NCI-H2081 treated with DMSO at 0.1 percent for 48 hours (cell line): Measurements from ENCODE around the gene NSUN7.

ENCODE experiments used
- DNase-seq: peaks from one replicate; lab custom pipeline; 2025; lab: John Stamatoyannopoulos, UW

Gene NSUN7

GRCh38 chr4:40845154-40845835 lies 95.5 kb downstream of the NSUN7 start:
- no peak for DNase-seq

DNA sequence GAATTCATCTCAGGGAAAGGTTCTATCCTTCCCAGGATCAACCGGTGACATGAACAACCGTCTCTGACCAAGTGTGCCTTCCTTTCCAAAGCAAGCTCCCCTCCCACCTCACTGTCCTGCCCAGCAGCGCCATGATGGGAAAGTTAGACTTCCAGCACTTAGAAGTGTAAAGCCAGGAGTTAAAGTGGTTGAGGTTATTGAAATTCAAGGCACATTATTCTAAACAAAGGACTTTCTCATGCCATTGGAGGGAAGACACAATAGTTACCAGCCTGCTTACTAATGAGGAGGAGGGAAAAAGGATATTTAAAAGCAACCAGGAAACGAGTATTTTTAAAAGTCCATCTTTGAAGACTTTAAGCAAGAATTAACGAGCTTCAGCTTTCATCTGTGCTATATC lies 96.8 kb downstream of the NSUN7 start:
- no peak for DNase-seq

DNA sequence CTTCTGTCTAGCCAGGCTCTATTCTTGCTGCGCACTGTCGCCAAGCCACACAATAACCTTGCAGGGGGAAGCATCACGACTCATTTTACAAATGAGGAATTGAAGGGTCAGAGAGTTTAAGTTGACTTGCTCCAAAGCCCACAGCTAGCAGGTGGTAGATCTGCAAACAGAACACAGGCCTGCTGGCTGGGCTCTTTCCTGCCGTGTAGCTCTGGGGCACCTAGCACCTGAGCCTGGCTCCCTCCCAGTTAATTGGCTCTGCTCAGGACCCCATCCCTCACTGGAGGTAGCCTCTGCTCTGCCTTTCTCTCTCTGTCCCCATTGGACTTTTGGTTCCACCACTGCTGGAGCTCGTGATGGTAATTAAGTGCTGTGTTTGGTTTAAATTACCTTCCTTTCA lies 98.5 kb downstream of the NSUN7 start:
- peak; percentile 97 for DNase-seq

DNA sequence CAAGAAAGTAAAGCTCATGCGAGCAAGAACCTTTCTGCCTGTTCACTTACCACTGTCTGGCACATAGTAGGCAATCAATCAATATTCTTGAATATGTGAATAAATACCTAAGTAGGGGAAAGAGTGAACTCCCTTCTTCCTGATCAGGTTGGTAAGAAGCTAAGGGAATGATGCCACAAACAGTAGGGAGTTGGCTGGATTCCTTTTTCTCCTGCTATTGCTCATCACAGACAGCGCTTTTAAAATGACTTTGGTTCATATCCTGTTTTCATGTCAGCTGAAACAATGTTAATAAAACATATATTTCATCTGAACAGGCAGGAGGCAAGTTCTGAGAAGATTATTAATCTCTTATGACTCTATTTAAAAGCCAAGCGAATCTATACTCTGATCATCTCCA lies 99.2 kb downstream of the NSUN7 start:
- DNase-seq, result no peak

- no peak for DNase-seq
Measured at GRCh38 chr4:40850496-40850895, 100.7 kb downstream of the NSUN7 start.

- no peak for DNase-seq
Measured at GRCh38 chr4:40856277-40856839, 106.6 kb downstream of the NSUN7 start.

DNA sequence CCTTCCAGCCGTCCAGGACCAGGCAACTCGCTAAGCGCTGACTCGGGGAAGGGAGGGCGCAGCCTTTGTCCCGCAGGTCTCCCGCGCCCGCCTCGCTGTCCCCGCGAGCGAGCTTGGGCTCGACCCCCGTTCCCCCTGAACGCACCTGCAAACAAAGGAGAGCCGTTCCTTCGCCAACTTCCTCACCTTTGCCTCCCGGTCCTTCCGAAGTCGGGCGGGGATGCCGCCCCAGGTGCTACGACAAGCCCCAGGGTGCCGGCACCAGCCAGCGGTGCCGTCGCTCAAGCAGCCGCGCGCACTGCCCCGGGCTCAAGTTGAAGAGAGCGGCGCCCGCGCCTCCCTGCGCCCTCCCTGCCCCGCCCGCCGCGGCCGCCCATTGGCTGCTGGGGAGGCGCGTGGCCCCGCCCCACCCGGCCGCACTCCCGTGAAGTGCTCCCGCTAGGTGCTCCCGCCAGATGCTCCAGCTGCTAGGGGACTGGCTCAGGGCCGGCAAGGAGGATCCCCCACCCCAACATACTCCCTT lies 107.1 kb downstream of the NSUN7 start:
- peak; percentile 47 for DNase-seq

- no peak for DNase-seq
Measured at GRCh38 chr4:40857956-40858355, 108.2 kb downstream of the NSUN7 start.

- no peak for DNase-seq
Measured at GRCh38 chr4:40858962-40859361, 109.2 kb downstream of the NSUN7 start.
